Ovary (tissue), 3 donors: ENCODE measurements around the gene MAP1B.

Source experiments
- POLR2A ChIP-seq: fragments of 450-650 bp; IDR thresholded peaks from one replicate; pipeline ENCODE4 v1.6.1; 2017; ENCODE audit warnings: antibody characterized with exemption, mild to moderate bottlenecking, moderate library complexity
- TF ChIP-seq, protein P1 (sequence below), 3 donors: fragments of 450-650 bp in 2 of 3; fragments of 200-600 bp in 1 of 3; IDR thresholded peaks; one replicate each; pipeline versions ENCODE4 v1.5.1 to v1.8.0; 2016 to 2022; ENCODE audit warnings: antibody characterized with exemption in 3 of 3, mild to moderate bottlenecking in 1 of 3
- donor health status: DM: no; HTN: no; CAD: no.

DNA sequence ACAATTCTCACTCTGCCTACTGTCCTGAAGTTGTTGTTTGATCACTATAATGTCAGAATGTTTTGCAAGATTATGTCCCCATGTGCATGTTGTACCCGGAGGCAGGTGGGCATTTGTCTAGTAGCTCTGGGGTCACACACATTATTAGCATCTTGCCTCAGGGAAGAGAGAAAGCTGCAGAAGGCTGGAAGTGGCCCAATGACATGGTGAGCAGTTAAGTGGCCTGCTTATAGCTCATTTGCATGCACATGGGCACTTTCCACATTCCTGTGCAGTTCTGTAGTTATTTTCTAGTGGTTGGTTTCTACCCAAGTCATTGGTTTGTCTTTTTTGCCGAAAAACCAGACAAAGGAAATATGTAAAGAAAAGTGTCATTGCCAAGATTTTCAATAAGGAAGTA is 80.9 kb downstream of the MAP1B start:
- TF ChIP-seq, protein P1, sequence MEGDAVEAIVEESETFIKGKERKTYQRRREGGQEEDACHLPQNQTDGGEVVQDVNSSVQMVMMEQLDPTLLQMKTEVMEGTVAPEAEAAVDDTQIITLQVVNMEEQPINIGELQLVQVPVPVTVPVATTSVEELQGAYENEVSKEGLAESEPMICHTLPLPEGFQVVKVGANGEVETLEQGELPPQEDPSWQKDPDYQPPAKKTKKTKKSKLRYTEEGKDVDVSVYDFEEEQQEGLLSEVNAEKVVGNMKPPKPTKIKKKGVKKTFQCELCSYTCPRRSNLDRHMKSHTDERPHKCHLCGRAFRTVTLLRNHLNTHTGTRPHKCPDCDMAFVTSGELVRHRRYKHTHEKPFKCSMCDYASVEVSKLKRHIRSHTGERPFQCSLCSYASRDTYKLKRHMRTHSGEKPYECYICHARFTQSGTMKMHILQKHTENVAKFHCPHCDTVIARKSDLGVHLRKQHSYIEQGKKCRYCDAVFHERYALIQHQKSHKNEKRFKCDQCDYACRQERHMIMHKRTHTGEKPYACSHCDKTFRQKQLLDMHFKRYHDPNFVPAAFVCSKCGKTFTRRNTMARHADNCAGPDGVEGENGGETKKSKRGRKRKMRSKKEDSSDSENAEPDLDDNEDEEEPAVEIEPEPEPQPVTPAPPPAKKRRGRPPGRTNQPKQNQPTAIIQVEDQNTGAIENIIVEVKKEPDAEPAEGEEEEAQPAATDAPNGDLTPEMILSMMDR (IDR thresholded peaks at IDR 0.05) = no peak
- no peak for TF ChIP-seq POLR2A
